OCI-LY7 (cell line): ENCODE data around the gene TMTC2. TPM values are rescaled to one million over a fixed set of nuclear protein-coding genes. Genes with fewer than 3 reads are reported as not detected.

Experiments used
- BruUV-seq: library from RNA; stranded (reverse); fragments of 400-500 nt; replicated peaks from 2 replicates; lab custom pipeline; 2021; lab: Mats Ljungman, UMichigan
- CTCF ChIA-PET: fragments of 300-600 bp; sonication (Branson Sonifier 250); formaldehyde crosslinking; loops from one replicate; lab custom pipeline; 2022; ENCODE audit warnings: antibody characterized with exemption; ENCODE audit not compliant: unreplicated experiment; lab: Charles Lee
- POLR2A ChIA-PET: fragments of 300-600 bp; sonication (Branson Sonifier 250); formaldehyde crosslinking; loops from one replicate; lab custom pipeline; 2022; ENCODE audit warnings: antibody characterized with exemption; lab: Charles Lee
- DNase-seq: peaks from one replicate; pipeline ENCODE4 v3.0.0-alpha.2; 2015; ENCODE audit warnings: low spot score
- H2AFZ ChIP-seq: fragments of 200-600 bp; sonication (generic), shearing (Covaris generic); 2 replicates; pipeline ENCODE4 v1.6.1; 2014; ENCODE audit warnings: mild to moderate bottlenecking, antibody characterized with exemption, low read length, moderate library complexity
- H3K27ac ChIP-seq: fragments of 200-600 bp; sonication (generic); 2 replicates; pipeline ENCODE4 v1.5.1; 2014; ENCODE audit warnings: mixed run types, low read depth, mild to moderate bottlenecking, moderate library complexity, low read length, inconsistent platforms; ENCODE audit not compliant: poor library complexity, severe bottlenecking
- H3K36me3 ChIP-seq: fragments of 200-600 bp; sonication (generic); 2 replicates; pipeline ENCODE4 v1.6.1; 2014; ENCODE audit warnings: mild to moderate bottlenecking, antibody characterized with exemption, low read length, moderate library complexity, mixed read lengths; ENCODE audit not compliant: insufficient read depth
- H3K4me1 ChIP-seq: fragments of 200-600 bp; sonication (generic); 2 replicates; pipeline ENCODE4 v1.5.1; 2014; ENCODE audit warnings: mild to moderate bottlenecking, low read length; ENCODE audit not compliant: insufficient read depth, poor library complexity, severe bottlenecking
- H3K4me2 ChIP-seq: fragments of 200-600 bp; sonication (generic); 2 replicates; pipeline ENCODE4 v1.6.1; 2014; ENCODE audit warnings: mild to moderate bottlenecking, low read length
- H3K4me3 ChIP-seq: fragments of 200-600 bp; sonication (generic); 2 replicates; pipeline ENCODE4 v1.5.1; 2014; ENCODE audit warnings: mild to moderate bottlenecking, low read depth, low read length; ENCODE audit not compliant: poor library complexity, severe bottlenecking
- H3K79me2 ChIP-seq: fragments of 200-600 bp; sonication (generic); 2 replicates; pipeline ENCODE4 v1.6.1; 2016; ENCODE audit warnings: low read depth, mild to moderate bottlenecking, low read length, moderate library complexity, mixed read lengths; ENCODE audit not compliant: insufficient read depth
- H3K9me2 ChIP-seq: fragments of 200-600 bp; sonication (generic); 2 replicates; pipeline ENCODE4 v1.6.1; 2016; ENCODE audit warnings: mild to moderate bottlenecking, low read length, mixed read lengths; ENCODE audit not compliant: insufficient read depth
- H3K9me3 ChIP-seq: fragments of 200-600 bp; sonication (generic); 2 replicates; pipeline ENCODE4 v1.6.1; 2014; ENCODE audit warnings: mild to moderate bottlenecking, mixed run types, low read length, mixed read lengths
- H4K20me1 ChIP-seq: fragments of 200-600 bp; sonication (generic); 2 replicates; pipeline ENCODE4 v1.6.1; 2014; ENCODE audit warnings: mild to moderate bottlenecking, antibody characterized with exemption, low read length, moderate library complexity, mixed read lengths; ENCODE audit not compliant: insufficient read depth
- EZH2phosphoT487 ChIP-seq: fragments of 200-600 bp; sonication (generic); IDR thresholded peaks from 2 replicates; pipeline ENCODE4 v1.6.1; 2018; ENCODE audit warnings: low read depth, borderline replicate concordance, mild to moderate bottlenecking, mixed run types, antibody characterized with exemption, low read length, moderate library complexity, mixed read lengths
- intact Hi-C: fragments of 100-400 bp; cut with micrococcal nuclease; formaldehyde crosslinking; loops from one replicate; pipeline ENCODE4 v1.10.0; 2022; ENCODE audit not compliant: unreplicated experiment
- total RNA-seq, 2 experiments: library from RNA; depleted of rRNA in 1 of 2; stranded (reverse); fragments of >200 nt in 1 of 2; shearing (Covaris generic) in 1 of 2; gene quantifications; 2 replicates each; pipeline ENCODE4 v1.2.3, GENCODE V29; 2014 to 2022
- TF ChIP-seq, protein P1 (sequence below): fragments of 200-600 bp; sonication (generic); conservative IDR thresholded peaks from 2 replicates; pipeline ENCODE4 v1.5.1; 2014; ENCODE audit warnings: mild to moderate bottlenecking, antibody characterized with exemption, low read length, moderate library complexity, mixed read lengths

Gene TMTC2
- total RNA-seq, 2 experiments from 2014 or later, result 5.6 to 8.1 TPM

DNA sequence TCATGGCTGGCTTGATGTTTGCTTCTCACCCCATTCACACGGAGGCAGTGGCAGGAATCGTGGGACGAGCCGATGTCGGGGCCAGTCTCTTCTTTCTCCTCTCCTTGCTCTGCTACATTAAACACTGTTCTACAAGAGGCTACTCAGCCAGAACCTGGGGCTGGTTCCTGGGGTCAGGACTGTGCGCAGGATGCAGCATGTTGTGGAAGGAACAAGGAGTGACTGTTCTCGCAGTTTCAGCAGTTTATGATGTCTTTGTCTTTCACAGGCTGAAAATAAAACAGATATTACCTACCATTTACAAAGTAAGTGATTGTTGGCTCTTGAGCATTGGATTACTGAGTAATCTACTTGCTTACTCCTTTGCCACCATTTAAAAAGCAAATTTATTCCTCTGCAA, 170.6 kb downstream of the TMTC2 start:
- no peak overlapping the region for H3K4me2 ChIP-seq
- H3K9me3 ChIP-seq, result no peaks in the 10 kb centered on the region
- no peak overlapping the region for H2AFZ ChIP-seq
- no peaks in the 10 kb centered on the region for H4K20me1 ChIP-seq
- ChIA-PET POLR2A (no interaction called here), CTCF (no interaction called here)
- H3K9me2 ChIP-seq, result no peaks in the 10 kb centered on the region
- no peaks in the 10 kb centered on the region for H3K4me1 ChIP-seq
- DNase-seq, result no peak
- H3K4me3 ChIP-seq, result no peak overlapping the region
- intact Hi-C loops, result no loop called here
- H3K79me2 ChIP-seq, result no peaks in the 10 kb centered on the region
- TF ChIP-seq, protein P1, sequence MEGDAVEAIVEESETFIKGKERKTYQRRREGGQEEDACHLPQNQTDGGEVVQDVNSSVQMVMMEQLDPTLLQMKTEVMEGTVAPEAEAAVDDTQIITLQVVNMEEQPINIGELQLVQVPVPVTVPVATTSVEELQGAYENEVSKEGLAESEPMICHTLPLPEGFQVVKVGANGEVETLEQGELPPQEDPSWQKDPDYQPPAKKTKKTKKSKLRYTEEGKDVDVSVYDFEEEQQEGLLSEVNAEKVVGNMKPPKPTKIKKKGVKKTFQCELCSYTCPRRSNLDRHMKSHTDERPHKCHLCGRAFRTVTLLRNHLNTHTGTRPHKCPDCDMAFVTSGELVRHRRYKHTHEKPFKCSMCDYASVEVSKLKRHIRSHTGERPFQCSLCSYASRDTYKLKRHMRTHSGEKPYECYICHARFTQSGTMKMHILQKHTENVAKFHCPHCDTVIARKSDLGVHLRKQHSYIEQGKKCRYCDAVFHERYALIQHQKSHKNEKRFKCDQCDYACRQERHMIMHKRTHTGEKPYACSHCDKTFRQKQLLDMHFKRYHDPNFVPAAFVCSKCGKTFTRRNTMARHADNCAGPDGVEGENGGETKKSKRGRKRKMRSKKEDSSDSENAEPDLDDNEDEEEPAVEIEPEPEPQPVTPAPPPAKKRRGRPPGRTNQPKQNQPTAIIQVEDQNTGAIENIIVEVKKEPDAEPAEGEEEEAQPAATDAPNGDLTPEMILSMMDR, result no peak
- no peak for TF ChIP-seq EZH2phosphoT487
- H3K27ac ChIP-seq, result no peak overlapping the region
- no TSS peak for BruUV-seq
- H3K36me3 ChIP-seq, result no peaks in the 10 kb centered on the region

DNA sequence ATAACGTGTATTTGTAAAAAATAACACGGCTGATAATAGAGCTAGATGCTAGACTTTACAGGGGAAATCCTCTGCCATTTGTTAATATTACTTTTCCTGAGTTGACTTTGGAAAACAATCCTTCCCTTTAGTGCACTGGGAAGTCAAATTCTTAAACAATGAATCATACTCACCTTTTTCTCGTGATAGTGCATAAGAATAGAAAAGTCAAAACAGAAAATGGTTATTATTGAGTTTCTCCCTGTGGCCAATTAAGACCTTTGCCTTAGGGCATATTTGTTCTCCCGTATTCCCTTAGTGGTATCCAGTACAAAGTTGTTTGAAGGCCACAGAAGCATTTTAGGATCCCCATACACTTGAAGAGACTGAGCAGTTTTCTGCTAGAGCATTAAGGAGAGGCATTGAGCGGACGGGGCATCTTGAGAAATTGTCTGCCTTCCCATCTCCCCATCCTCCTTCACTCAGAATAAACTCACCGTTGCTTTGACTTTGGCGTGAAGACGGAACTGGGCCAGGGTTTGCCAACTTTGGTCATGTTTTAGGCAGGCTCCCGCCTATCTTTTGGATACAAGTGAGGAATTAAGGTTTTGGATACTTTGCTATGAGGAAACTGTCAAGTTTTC, 171.3 kb downstream of the TMTC2 start:
- intact Hi-C loops, result no loop called here
- H3K79me2 ChIP-seq, result no peaks in the 10 kb centered on the region
- H4K20me1 ChIP-seq, result no peaks in the 10 kb centered on the region
- H3K4me1 ChIP-seq, result no peaks in the 10 kb centered on the region
- H3K27ac ChIP-seq, result no peak overlapping the region
- H3K9me2 ChIP-seq, result no peaks in the 10 kb centered on the region
- H3K36me3 ChIP-seq, result no peaks in the 10 kb centered on the region
- H3K4me2 ChIP-seq, result no peak overlapping the region
- CTCF ChIA-PET, result no interaction called here
- H3K4me3 ChIP-seq, result no peak overlapping the region
- no peak for TF ChIP-seq EZH2phosphoT487
- TF ChIP-seq, protein P1, result no peak
- H3K9me3 ChIP-seq, result no peaks in the 10 kb centered on the region
- BruUV-seq, result no TSS peak
- POLR2A ChIA-PET, result no interaction called here
- no peak for DNase-seq
- no peak overlapping the region for H2AFZ ChIP-seq

DNA sequence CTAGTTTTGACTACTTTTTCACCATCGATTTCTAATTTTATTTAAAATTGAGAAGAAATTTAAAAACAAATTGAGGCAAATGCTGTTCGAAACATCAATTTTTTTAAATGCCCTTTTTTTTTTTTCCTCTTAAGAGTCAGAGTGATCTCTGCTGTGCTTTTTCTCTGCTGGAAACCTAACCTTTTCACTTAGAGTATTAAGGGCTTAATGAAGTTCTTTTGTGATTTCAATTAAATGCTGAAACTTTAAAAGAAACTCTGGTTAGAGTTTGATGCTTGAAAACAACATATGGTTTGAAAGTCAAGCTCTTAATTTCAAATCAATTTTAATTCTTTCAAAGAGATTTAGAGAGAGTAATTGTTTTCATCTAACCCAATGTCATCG, 171.8 kb downstream of the TMTC2 start:
- intact Hi-C loops, result no loop called here
- TF ChIP-seq, protein P1, result no peak
- no peak for TF ChIP-seq EZH2phosphoT487
- Histone ChIP-seq H3K9me2 (no peaks in the 10 kb centered on the region), H3K36me3 (no peaks in the 10 kb centered on the region), H3K27ac (no peak overlapping the region), H3K4me3 (no peak overlapping the region), H3K4me2 (no peak overlapping the region), H3K9me3 (no peaks in the 10 kb centered on the region), H2AFZ (no peak overlapping the region), H3K79me2 (no peaks in the 10 kb centered on the region), H4K20me1 (no peaks in the 10 kb centered on the region), H3K4me1 (no peaks in the 10 kb centered on the region)
- ChIA-PET CTCF (no interaction called here), POLR2A (no interaction called here)
- no peak for DNase-seq
- no TSS peak for BruUV-seq
